Common myeloid progenitor, CD34-positive (primary cell): ENCODE results near the gene FIBCD1.

Experiments
- CTCF ChIA-PET: fragments of 350-600 bp; sonication (Branson Sonifier 250); formaldehyde crosslinking; loops from one replicate; lab custom pipeline; 2021; ENCODE audit warnings: antibody characterized with exemption; lab: Charles Lee
- POLR2A ChIA-PET: fragments of 350-600 bp; sonication (Branson Sonifier 250); formaldehyde crosslinking; loops from one replicate; lab custom pipeline; 2021; ENCODE audit warnings: antibody characterized with exemption; lab: Charles Lee
- DNase-seq, 3 donors: peaks; one replicate each; pipeline versions ENCODE4 v3.0.0 to v3.0.0-alpha.2; 2013
- H3K27ac ChIP-seq, 2 experiments: 1 replicate in 1 of 2; 2 replicates in 1 of 2; pipeline ENCODE4 v1.7.0; 2013; ENCODE audit warnings: inconsistent platforms in 2 of 2, low read length in 2 of 2, mild to moderate bottlenecking in 2 of 2, low read depth in 1 of 2, moderate library complexity in 1 of 2; ENCODE audit not compliant: severe bottlenecking in 2 of 2, insufficient read depth in 1 of 2, poor library complexity in 1 of 2
- H3K27me3 ChIP-seq, 5 experiments: replicated peaks in 2 of 5; 1 replicate in 3 of 5; 2 replicates in 2 of 5; pipeline versions ENCODE4 v1.6.1 to v1.7.0; 2013; ENCODE audit warnings: low read length in 4 of 5, mild to moderate bottlenecking in 2 of 5, moderate library complexity in 2 of 5, inconsistent platforms in 1 of 5; ENCODE audit not compliant: insufficient read depth in 5 of 5, control insufficient read depth in 4 of 5
- H3K36me3 ChIP-seq, 4 experiments: 1 replicate in 2 of 4; 2 replicates in 2 of 4; pipeline versions ENCODE4 v1.6.1 to v1.7.0; 2013; ENCODE audit warnings: low read length in 3 of 4, control low read depth in 1 of 4, mild to moderate bottlenecking in 1 of 4; ENCODE audit not compliant: control insufficient read depth in 4 of 4, insufficient read depth in 4 of 4
- H3K4me1 ChIP-seq, 4 experiments: 1 replicate in 3 of 4; 2 replicates in 1 of 4; pipeline versions ENCODE4 v1.6.1 to v1.7.1; 2013; ENCODE audit warnings: low read length in 3 of 4, mild to moderate bottlenecking in 3 of 4, control low read depth in 1 of 4, inconsistent platforms in 1 of 4, moderate library complexity in 1 of 4; ENCODE audit not compliant: control insufficient read depth in 4 of 4, insufficient read depth in 4 of 4; ENCODE audit errors: control extremely low read depth in 1 of 4
- H3K4me3 ChIP-seq, 7 experiments: 1 replicate in 4 of 7; 2 replicates in 3 of 7; pipeline versions ENCODE4 v1.5.1 to v1.7.0; 2013; ENCODE audit warnings: mild to moderate bottlenecking in 7 of 7, low read length in 6 of 7, moderate library complexity in 6 of 7, inconsistent platforms in 2 of 7, low read depth in 2 of 7, control low read depth in 1 of 7; ENCODE audit not compliant: insufficient read depth in 4 of 7, control insufficient read depth in 1 of 7; ENCODE audit errors: extremely low read depth in 1 of 7
- H3K9me3 ChIP-seq, 5 experiments: 1 replicate in 4 of 5; 2 replicates in 1 of 5; pipeline versions ENCODE4 v1.6.1 to v1.7.1; 2013; ENCODE audit warnings: low read length in 4 of 5, mild to moderate bottlenecking in 2 of 5, inconsistent platforms in 1 of 5, low read depth in 1 of 5, moderate library complexity in 1 of 5; ENCODE audit not compliant: control insufficient read depth in 4 of 5, insufficient read depth in 2 of 5; ENCODE audit errors: control extremely low read depth in 1 of 5
- WGBS: methylation state at CpG from one replicate; pipeline ENCODE4 v1.1.5; 2013; ENCODE audit not compliant: insufficient coverage; 5-methylcytosine and 5-hydroxymethylcytosine counted together

The FIBCD1 gene

GRCh38 chr9:130880599-130881220 is 58.3 kb downstream of the FIBCD1 start:
- H3K4me1 ChIP-seq = no peaks in the 10 kb centered on the region
- WGBS = 94% methylated on average over 14 of the region's 16 CpGs
- no peak overlapping the region for H3K4me3 ChIP-seq
- no peak overlapping the region for H3K27ac ChIP-seq
- no peaks in the 10 kb centered on the region for H3K27me3 ChIP-seq
- no peak for DNase-seq
- H3K36me3 ChIP-seq = peaks cover 18 to 74% (median 59%) of the 10 kb centered on the region in 4 experiments
- H3K9me3 ChIP-seq = no peaks in the 10 kb centered on the region
- ChIA-PET POLR2A (no interaction called here), CTCF (interaction anchor here (1.4 kb wide), 2 partner anchors 9 to 12 kb away, joined by 5 read pairs; no protein-coding TSS in a partner anchor)

DNA sequence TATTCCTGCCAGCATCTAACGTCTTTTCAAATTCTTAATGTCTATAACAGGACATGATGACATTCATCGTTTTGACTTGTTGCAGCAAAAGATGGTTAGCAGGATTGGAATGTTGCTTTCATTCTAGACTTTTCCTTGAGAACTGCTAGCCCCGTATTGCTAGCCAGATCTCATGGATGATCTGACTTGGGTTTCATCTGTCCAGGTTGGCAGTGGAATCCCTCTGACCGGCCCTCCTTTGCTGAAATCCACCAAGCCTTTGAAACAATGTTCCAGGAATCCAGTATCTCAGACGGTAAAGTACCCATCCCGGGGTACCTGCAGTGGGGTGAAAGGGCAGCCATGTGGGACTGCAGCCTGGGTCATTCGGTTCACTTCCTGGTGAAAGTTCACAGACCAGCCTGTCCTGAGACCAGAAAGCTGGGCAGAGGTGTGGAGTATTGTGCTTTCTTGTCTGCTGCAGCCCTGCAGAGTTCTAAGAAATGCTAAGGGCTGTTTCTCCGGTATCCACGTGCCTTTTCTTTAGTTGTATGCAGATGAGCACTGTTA is 59.1 kb downstream of the FIBCD1 start:
- no peak for DNase-seq
- Histone ChIP-seq H3K9me3 (no peaks in the 10 kb centered on the region), H3K4me1 (no peaks in the 10 kb centered on the region), H3K4me3 (no peak overlapping the region), H3K36me3 (peaks cover 18 to 71% (median 55%) of the 10 kb centered on the region in 4 experiments), H3K27me3 (no peaks in the 10 kb centered on the region), H3K27ac (no peak overlapping the region)
- 100% methylated on average over 5 of the region's 9 CpGs for WGBS
- CTCF ChIA-PET = interaction anchor here (1.4 kb wide), 1 partner anchor 10 kb away, joined by 5 read pairs; no protein-coding TSS in a partner anchor
- POLR2A ChIA-PET = no interaction called here

GRCh38 chr9:130878295-130878694 is 60.8 kb downstream of the FIBCD1 start:
- no peak for DNase-seq
- Histone ChIP-seq H3K9me3 (no peaks in the 10 kb centered on the region), H3K36me3 (peaks cover 24 to 71% (median 52%) of the 10 kb centered on the region in 4 experiments), H3K27me3 (no peaks in the 10 kb centered on the region), H3K4me1 (no peaks in the 10 kb centered on the region), H3K4me3 (no peak overlapping the region), H3K27ac (no peak overlapping the region)
- POLR2A ChIA-PET = interaction anchor here (0.6 kb wide), 1 partner anchor 182 kb away, joined by 4 read pairs; no protein-coding TSS in a partner anchor
- CTCF ChIA-PET = interaction anchor here (1.1 to 1.2 kb wide), 2 partner anchors 9 to 120 kb away, joined by 3 to 4 read pairs; no protein-coding TSS in a partner anchor
- WGBS = 100% methylated on average over 6 of the region's 6 CpGs

DNA sequence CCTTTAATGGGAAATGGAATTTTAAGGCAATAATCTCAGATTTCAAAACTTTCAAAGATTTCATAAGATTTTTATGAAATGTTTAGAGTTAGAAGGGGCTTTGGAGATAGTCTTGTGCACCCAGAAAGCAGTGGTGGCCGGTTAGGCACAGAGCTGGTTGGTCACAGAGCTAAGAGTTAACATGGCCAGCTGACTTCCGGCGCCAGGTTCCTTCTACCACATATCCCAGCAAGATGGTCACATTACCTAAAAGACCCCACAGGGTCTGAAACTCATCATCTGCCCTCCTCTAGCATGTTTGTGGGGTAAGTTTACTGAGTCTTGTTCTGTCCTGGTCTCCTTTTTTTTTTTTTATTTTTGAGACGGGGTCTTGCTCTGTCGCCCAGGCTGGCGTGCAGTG is 61.7 kb downstream of the FIBCD1 start:
- Histone ChIP-seq H3K27ac (no peak overlapping the region), H3K27me3 (no peaks in the 10 kb centered on the region), H3K9me3 (no peaks in the 10 kb centered on the region), H3K36me3 (peaks cover 27 to 76% (median 58%) of the 10 kb centered on the region in 4 experiments), H3K4me3 (no peak overlapping the region), H3K4me1 (no peaks in the 10 kb centered on the region)
- ChIA-PET CTCF (interaction anchor here (0.6 to 1.0 kb wide), 3 partner anchors 16 to 135 kb away, joined by 3 to 4 read pairs (median 3); no protein-coding TSS in a partner anchor), POLR2A (interaction anchor here (0.6 to 0.7 kb wide), 2 partner anchors 92 to 172 kb away, joined by 4 read pairs; no protein-coding TSS in a partner anchor)
- DNase-seq = no peak
- WGBS = 100% methylated on average over 4 of the region's 6 CpGs

DNA sequence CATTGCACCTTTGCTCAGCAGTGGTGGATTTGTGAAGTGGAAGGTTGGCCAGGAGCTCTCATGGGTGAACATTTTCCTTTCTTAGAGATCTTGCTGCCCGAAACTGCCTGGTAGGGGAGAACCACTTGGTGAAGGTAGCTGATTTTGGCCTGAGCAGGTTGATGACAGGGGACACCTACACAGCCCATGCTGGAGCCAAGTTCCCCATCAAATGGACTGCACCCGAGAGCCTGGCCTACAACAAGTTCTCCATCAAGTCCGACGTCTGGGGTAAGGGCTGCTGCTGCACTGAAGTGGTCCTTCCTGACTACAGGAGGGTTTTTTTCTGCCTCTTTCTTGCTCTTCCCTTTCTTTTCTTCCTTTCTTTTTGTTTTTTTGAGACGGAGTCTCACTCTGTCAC is 64.3 kb downstream of the FIBCD1 start:
- H3K9me3 ChIP-seq = no peaks in the 10 kb centered on the region
- no peak overlapping the region for H3K27ac ChIP-seq
- no peaks in the 10 kb centered on the region for H3K27me3 ChIP-seq
- peaks cover 18 to 72% (median 50%) of the 10 kb centered on the region in 4 experiments for H3K36me3 ChIP-seq
- no peaks in the 10 kb centered on the region for H3K4me1 ChIP-seq
- WGBS = 100% methylated on average over 4 of the region's 5 CpGs
- ChIA-PET CTCF (interaction anchor here (0.9 kb wide), 1 partner anchor 8 kb away, joined by 3 read pairs; no protein-coding TSS in a partner anchor), POLR2A (no interaction called here)
- H3K4me3 ChIP-seq = no peak overlapping the region
- no peak for DNase-seq

DNA sequence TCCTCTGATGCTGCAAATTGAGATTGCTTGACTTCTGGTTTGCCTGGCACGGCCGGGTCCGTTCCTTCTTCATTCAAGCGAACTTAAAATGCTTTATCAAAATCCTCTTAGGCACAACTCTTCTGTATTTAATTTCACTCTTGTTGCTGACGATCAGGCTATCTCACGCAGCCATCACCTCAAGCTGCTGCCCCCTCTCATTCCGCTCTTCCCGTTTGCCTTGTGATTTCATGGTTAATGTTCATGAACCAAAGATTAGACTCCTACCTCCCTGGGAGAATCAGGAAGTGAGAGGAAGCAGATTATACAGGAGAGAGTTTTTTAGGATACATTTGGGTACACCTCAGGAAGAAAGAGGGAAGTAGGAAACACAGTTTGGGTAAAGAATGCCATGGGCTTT is 65.1 kb downstream of the FIBCD1 start:
- Histone ChIP-seq H3K9me3 (no peaks in the 10 kb centered on the region), H3K4me3 (no peak overlapping the region), H3K4me1 (no peaks in the 10 kb centered on the region), H3K36me3 (peaks cover 16 to 68% (median 43%) of the 10 kb centered on the region in 4 experiments), H3K27me3 (no peaks in the 10 kb centered on the region), H3K27ac (no peak overlapping the region)
- ChIA-PET POLR2A (no interaction called here), CTCF (no interaction called here)
- 97% methylated on average over 8 of the region's 8 CpGs for WGBS
- no peak for DNase-seq
